K562 (cell line): Measurements from ENCODE around the gene COL15A1. TPM values are rescaled to one million over a fixed set of nuclear protein-coding genes. Genes with fewer than 3 reads are reported as not detected.

ENCODE experiments used
- ATAC-seq: fragments of 200-7000 bp; cut with Tn5 transposase; 3 replicates; pipeline ENCODE4 v1.9.1; 2020; ENCODE audit warnings: moderate library complexity
- BruUV-seq: library from RNA; stranded (reverse); fragments of 400-500 nt; replicated peaks from 2 replicates; lab custom pipeline; 2021; lab: Mats Ljungman, UMichigan
- CTCF ChIA-PET: fragments of 300-600 bp; formaldehyde crosslinking; extraction: SDS; loops from one replicate; lab custom pipeline; 2021; ENCODE audit warnings: low intra/inter-chr PET ratio; lab: Yijun Ruan, JAX
- POLR2A ChIA-PET: fragments of 300-600, 350-650 bp; sonication (Branson Sonifier 250); formaldehyde crosslinking; extraction: SDS; loops from one replicate; lab custom pipeline; 2021; ENCODE audit warnings: antibody characterized with exemption, inconsistent platforms; lab: Yijun Ruan, JAX
- DNase-seq, 4 experiments: peaks; one replicate each; pipeline versions ENCODE4 v3.0.0 to v3.0.0-alpha.2; 2011 to 2018; ENCODE audit warnings: low spot score in 3 of 4, mixed read lengths in 3 of 4; ENCODE audit errors: extremely low read depth in 1 of 4
- FAIRE-seq: peaks from 2 replicates; lab custom pipeline; 2011; peaks lifted over from hg19 to GRCh38; lab: Jason Lieb, UNC
- H2AFZ ChIP-seq: 2 replicates; pipeline ENCODE4 v1.6.0; 2011; ENCODE audit warnings: low read depth, low read length, control low read depth, inconsistent platforms
- H3K27ac ChIP-seq: fragments of 200-600 bp; 3 replicates; pipeline ENCODE4 v1.8.0; 2011; ENCODE audit warnings: low read depth, mild to moderate bottlenecking, control low read depth, inconsistent platforms, low read length, moderate library complexity, mixed read lengths; ENCODE audit errors: extremely low read depth
- H3K27me3 ChIP-seq, 2 experiments: fragments of 300-600 bp in 1 of 2; 2 replicates in 1 of 2; 3 replicates in 1 of 2; pipeline versions ENCODE4 v1.6.0 to v1.8.0; 2011; ENCODE audit warnings: inconsistent platforms in 2 of 2, low read length in 2 of 2, mild to moderate bottlenecking in 1 of 2, mixed read lengths in 1 of 2, moderate library complexity in 1 of 2; ENCODE audit not compliant: control insufficient read depth in 2 of 2, insufficient read depth in 2 of 2
- H3K36me3 ChIP-seq: fragments of 300-600 bp; 3 replicates; pipeline ENCODE4 v1.8.0; 2011; ENCODE audit warnings: mild to moderate bottlenecking, low read length, inconsistent platforms; ENCODE audit not compliant: control insufficient read depth, insufficient read depth
- H3K4me1 ChIP-seq, 2 experiments: fragments of 200-600 bp in 1 of 2; replicated peaks in 1 of 2; 2 replicates in 1 of 2; 3 replicates in 1 of 2; pipeline versions ENCODE4 v1.5.1 to v1.8.0; 2011; ENCODE audit warnings: inconsistent platforms in 2 of 2, low read length in 2 of 2, mild to moderate bottlenecking in 1 of 2, mixed read lengths in 1 of 2, moderate library complexity in 1 of 2; ENCODE audit not compliant: control insufficient read depth in 2 of 2, insufficient read depth in 2 of 2
- H3K4me2 ChIP-seq: 2 replicates; pipeline ENCODE4 v1.6.1; 2011; ENCODE audit warnings: low read length, control low read depth, inconsistent platforms, mixed read lengths; ENCODE audit not compliant: insufficient read depth
- H3K4me3 ChIP-seq: fragments of 200-600 bp; sonication (generic), shearing (Covaris generic); 2 replicates; pipeline ENCODE4 v1.5.1; 2016; ENCODE audit warnings: control low read depth, inconsistent platforms
- H3K79me2 ChIP-seq: fragments of 200-600 bp; 3 replicates; pipeline ENCODE4 v1.8.0; 2011; ENCODE audit warnings: low read length, inconsistent platforms; ENCODE audit not compliant: control insufficient read depth, insufficient read depth
- H3K9ac ChIP-seq, 2 experiments: 2 replicates each; pipeline versions ENCODE4 v1.6.0 to v1.6.1; 2011; ENCODE audit warnings: low read depth in 2 of 2, low read length in 2 of 2, control low read depth in 1 of 2, inconsistent platforms in 1 of 2, mild to moderate bottlenecking in 1 of 2, mixed read lengths in 1 of 2; ENCODE audit not compliant: insufficient read depth in 1 of 2
- H3K9me1 ChIP-seq: one replicate; pipeline ENCODE4 v1.6.0; 2011; ENCODE audit warnings: inconsistent platforms, mild to moderate bottlenecking, low read length, moderate library complexity; ENCODE audit not compliant: control insufficient read depth, insufficient read depth
- H3K9me3 ChIP-seq: replicated peaks from 2 replicates; pipeline ENCODE4 v1.5.1; 2011; ENCODE audit warnings: low read depth, low read length, inconsistent platforms; ENCODE audit not compliant: control insufficient read depth, insufficient read depth
- H4K20me1 ChIP-seq: replicated peaks from 2 replicates; pipeline ENCODE4 v1.6.1; 2011; ENCODE audit warnings: low read length, inconsistent platforms, mixed read lengths; ENCODE audit not compliant: control insufficient read depth, insufficient read depth
- CTCF ChIP-seq, 3 experiments: IDR thresholded peaks in 2 of 3; conservative IDR thresholded peaks in 1 of 3; 2 replicates each; pipeline ENCODE4 v1.5.1; 2011 to 2012; ENCODE audit warnings: low read length in 3 of 3, mild to moderate bottlenecking in 3 of 3, control low read depth in 2 of 3, improper control_type of control experiment in 1 of 3, inconsistent platforms in 1 of 3, low read depth in 1 of 3, mixed read lengths in 1 of 3, moderate library complexity in 1 of 3; ENCODE audit not compliant: insufficient read depth in 2 of 3
- CXXC5 ChIP-seq: fragments of 250-450 bp; sonication (Bioruptor Pico); IDR thresholded peaks from 2 replicates; pipeline ENCODE4 v1.8.0; 2022; ENCODE audit warnings: inconsistent platforms, mild to moderate bottlenecking, moderate library complexity
- FOXA1 ChIP-seq: fragments of 450-650 bp; IDR thresholded peaks from 2 replicates; pipeline ENCODE4 v1.6.1; 2016; ENCODE audit warnings: mild to moderate bottlenecking, borderline replicate concordance
- NELFE ChIP-seq: IDR thresholded peaks from 2 replicates; pipeline ENCODE4 v1.6.1; 2011; ENCODE audit warnings: mild to moderate bottlenecking; ENCODE audit not compliant: insufficient read depth, insufficient read length
- RERE ChIP-seq: sonication (generic); formaldehyde crosslinking; IDR thresholded peaks from 2 replicates; pipeline ENCODE4 v1.8.0; 2023; ENCODE audit warnings: missing genetic modification reagents, mild to moderate bottlenecking, borderline replicate concordance
- WGBS: fragments of 100-300 bp; shearing (Covaris generic); methylation state at CpG from one replicate; pipeline ENCODE4 v1.1.6; 2016; ENCODE audit warnings: low coverage, mixed read lengths; ENCODE audit not compliant: insufficient coverage; ENCODE audit errors: missing lambda C conversion rate; 5-methylcytosine and 5-hydroxymethylcytosine counted together
- in situ Hi-C: fragments of 300-500 bp; cut with MboI; formaldehyde crosslinking; loops from 4 replicates; pipeline ENCODE4 v1.15.0; 2018; ENCODE audit warnings: inconsistent platforms, mixed read lengths
- intact Hi-C: fragments of 100-400 bp; cut with micrococcal nuclease; formaldehyde crosslinking; loops from 2 replicates; pipeline ENCODE4 v1.14.2; 2022
- polyA plus RNA-seq, 8 experiments: library from polyadenylated mRNA; depleted of rRNA in 4 of 8; stranded (reverse) in 5 of 8; unstranded in 3 of 8; fragments of >200 nt; fragmentation: Nextera tagmentation in 2 of 8; fragmentation: Illumina TruSeq in 1 of 8; extraction: Ambion mirVana in 2 of 8; extraction: Trizol in 1 of 8; gene quantifications; 2 replicates each; pipeline versions ENCODE4 v1.2.1 to v1.2.3, GENCODE V29; 2011 to 2014; ENCODE audit warnings: inconsistent platforms in 1 of 8, missing spikeins in 1 of 8
- total RNA-seq, 7 experiments: library from RNA; depleted of rRNA in 6 of 7; stranded (reverse); fragments of >200 nt in 6 of 7; fragmentation: Illumina TruSeq in 2 of 7; extraction: Trizol in 2 of 7; gene quantifications; 2 replicates each; pipeline versions ENCODE4 v1.2.1 to v1.2.3, GENCODE V29; 2011 to 2021; ENCODE audit warnings: low replicate concordance in 1 of 7

COL15A1 gene
- total and polyA plus RNA-seq, 9 of the 15 experiments (the other 6 are each of a cell fraction or from before 2014, with no cell fraction given), result 0.46 to 5.1 (median 2.6) TPM

GRCh38 chr9:99025616-99026270 is 82.0 kb downstream of the COL15A1 start:
- FAIRE-seq (no peak), DNase-seq (no peak), ATAC-seq (peak; percentile 10; the same call in 1 of the 3 replicates)
- no peak overlapping the region for H3K4me3 ChIP-seq
- in situ Hi-C loops, result no loop called here
- H3K4me1 ChIP-seq, result peaks cover 9 to 23% of the 10 kb centered on the region in 2 experiments
- WGBS, result 75% methylated on average over 6 of the region's 6 CpGs
- POLR2A ChIA-PET, result interaction anchor here (0.6 to 2.5 kb wide), 3 partner anchors 8 to 12 kb away, joined by 3 to 13 read pairs (median 5); no protein-coding TSS in a partner anchor
- H3K36me3 ChIP-seq, result no peaks in the 10 kb centered on the region
- CTCF ChIA-PET, result no interaction called here
- no peaks in the 10 kb centered on the region for H3K9me1 ChIP-seq
- 0 out of 2 replicates have a peak overlapping the region, but pooled peaks have one; percentile 56 for H2AFZ ChIP-seq
- BruUV-seq, result no TSS peak
- H3K9me3 ChIP-seq, result no peaks in the 10 kb centered on the region
- H4K20me1 ChIP-seq, result no peaks in the 10 kb centered on the region
- TF ChIP-seq CTCF (IDR thresholded peaks at IDR 0.05 in 2 of 3, conservative IDR thresholded peaks at IDR 0.05 in 1 of 3; ENCODE audit: insufficient read depth in 2 of 3, low read depth in 1 of 3, low read length in 3 of 3), result 0 out of 6 replicates have a peak, but pooled peaks of 1 of the 3 experiments have one; percentile 15
- no peak for TF ChIP-seq NELFE
- TF ChIP-seq CXXC5 (CRISPR knock-in tag), result no peak
- TF ChIP-seq FOXA1, result no peak
- no peak for TF ChIP-seq RERE (CRISPR knock-in tag)
- no peaks in the 10 kb centered on the region for H3K79me2 ChIP-seq
- H3K4me2 ChIP-seq, result peak overlapping the region; percentile 29; the same call in 1 of the 2 replicates
- no peaks in the 10 kb centered on the region for H3K27me3 ChIP-seq
- intact Hi-C loops, result loop anchor here (5.0 kb wide), 1 partner anchor 52 kb away; no protein-coding TSS in a partner anchor
- peak overlapping the region in 1 of 2 experiments; percentile 66; a peak in 1 of 4 replicates for H3K9ac ChIP-seq
- H3K27ac ChIP-seq, result no peak overlapping the region
